Stimulated activated CD8-positive, alpha-beta memory T cell treated with anti-CD3 and anti-CD28 coated beads, Interleukin-7, amount 100 ng/mL, for 24 hours (primary cell): ENCODE data around the gene ZGPAT.
A peak's percentile ranks its signal among the peaks of the same experiment; 100 is the strongest.
"Not testable (repeated sequence)": the region's sequence is repeated elsewhere in the genome, so short reads cannot be mapped to it uniquely, and the experiment has no call there.

Source experiments
- DNase-seq: peaks from one replicate; pipeline ENCODE4 v3.0.0-alpha.2; 2020; ENCODE audit warnings: low read depth

ZGPAT gene

GRCh38 chr20:63707558-63708300, at the start of gene ZGPAT, which contains the start of gene ARFRP1:
Gene ZGPAT (plus strand): TSS chr20:63708039. CDS start chr20:63708581, 542 bp downstream.
Gene ARFRP1 (minus strand): TSS chr20:63707976. CDS start chr20:63707091, 885 bp downstream.
- peak; percentile 70 for DNase-seq

DNA sequence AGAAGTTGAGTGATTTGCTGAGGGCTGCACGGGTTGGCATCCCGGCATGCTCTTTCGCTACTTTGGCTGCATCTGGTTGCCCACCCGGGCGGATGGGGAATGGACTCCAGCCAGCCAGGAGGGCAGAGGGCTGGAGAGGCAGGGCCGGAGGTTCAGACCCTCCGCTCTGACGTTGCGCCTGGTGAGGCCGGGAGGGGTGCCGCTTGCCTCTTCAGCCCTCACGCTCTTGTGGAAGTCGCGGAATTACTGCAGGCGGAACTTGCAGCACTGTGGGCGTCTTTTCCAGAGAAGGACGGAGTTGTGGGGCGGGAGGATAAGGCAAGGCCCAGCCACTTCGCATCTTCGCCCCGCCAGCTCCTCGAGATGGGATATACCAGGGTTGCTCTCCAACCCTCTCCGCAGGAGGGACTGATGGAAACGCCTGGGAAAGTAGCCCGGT, 49.1 kb upstream of the ZGPAT start:
- DNase-seq: no peak

DNA sequence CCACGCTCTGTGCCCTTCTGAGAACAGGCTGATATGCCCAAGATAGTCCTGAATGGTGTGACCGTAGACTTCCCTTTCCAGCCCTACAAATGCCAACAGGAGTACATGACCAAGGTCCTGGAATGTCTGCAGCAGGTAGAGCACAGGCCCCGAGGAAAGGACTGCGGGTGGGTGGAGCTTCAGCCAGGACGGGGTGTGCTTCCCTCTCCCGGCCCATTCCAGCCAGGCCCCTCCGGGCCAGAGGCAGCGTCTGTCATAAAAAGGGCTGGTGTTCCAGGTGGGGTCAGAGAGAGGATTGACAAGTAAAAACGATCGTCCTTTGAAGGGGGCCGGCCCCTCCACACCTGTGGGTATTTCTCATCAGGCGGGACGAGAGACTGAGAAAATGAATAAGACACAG, 48.5 kb upstream of the ZGPAT start:
- no peak for DNase-seq

- not testable (repeated sequence) for DNase-seq
Observed at GRCh38 chr20:63660174-63660573, 47.7 kb upstream of the ZGPAT start.

DNA sequence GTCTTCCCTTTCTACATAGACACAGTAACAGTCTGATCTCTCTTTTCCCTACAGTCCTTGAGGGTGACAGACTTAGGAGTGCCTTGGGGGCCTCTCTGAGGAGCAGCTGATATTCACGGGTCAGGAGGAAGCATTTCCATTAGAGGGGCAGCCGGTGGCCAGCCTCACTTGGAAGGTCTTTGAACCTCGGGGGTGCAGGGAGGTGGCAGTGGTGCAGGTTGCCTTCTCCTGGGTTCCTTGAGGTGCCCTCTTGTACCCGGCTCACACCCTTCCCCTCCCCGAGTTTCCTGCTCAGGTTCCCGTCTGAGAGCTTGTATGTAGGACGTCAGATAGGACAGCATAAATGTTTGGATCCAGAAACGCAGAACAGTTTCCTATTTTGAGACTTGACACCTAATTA, 47.2 kb upstream of the ZGPAT start:
- no peak for DNase-seq

DNA sequence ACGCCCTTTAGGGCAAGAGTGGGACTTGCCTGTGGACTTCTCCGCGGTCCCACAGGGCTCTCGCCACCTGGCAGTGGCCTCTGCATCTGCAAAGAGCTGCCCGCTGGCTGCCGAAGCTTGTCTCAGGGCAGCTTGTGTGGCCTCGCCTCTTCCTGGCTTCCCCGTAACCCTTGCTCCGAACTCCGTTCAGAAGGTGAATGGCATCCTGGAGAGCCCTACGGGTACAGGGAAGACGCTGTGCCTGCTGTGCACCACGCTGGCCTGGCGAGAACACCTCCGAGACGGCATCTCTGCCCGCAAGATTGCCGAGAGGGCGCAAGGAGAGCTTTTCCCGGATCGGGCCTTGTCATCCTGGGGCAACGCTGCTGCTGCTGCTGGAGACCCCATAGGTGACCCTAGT, 46.7 kb upstream of the ZGPAT start:
- DNase-seq: no peak

DNA sequence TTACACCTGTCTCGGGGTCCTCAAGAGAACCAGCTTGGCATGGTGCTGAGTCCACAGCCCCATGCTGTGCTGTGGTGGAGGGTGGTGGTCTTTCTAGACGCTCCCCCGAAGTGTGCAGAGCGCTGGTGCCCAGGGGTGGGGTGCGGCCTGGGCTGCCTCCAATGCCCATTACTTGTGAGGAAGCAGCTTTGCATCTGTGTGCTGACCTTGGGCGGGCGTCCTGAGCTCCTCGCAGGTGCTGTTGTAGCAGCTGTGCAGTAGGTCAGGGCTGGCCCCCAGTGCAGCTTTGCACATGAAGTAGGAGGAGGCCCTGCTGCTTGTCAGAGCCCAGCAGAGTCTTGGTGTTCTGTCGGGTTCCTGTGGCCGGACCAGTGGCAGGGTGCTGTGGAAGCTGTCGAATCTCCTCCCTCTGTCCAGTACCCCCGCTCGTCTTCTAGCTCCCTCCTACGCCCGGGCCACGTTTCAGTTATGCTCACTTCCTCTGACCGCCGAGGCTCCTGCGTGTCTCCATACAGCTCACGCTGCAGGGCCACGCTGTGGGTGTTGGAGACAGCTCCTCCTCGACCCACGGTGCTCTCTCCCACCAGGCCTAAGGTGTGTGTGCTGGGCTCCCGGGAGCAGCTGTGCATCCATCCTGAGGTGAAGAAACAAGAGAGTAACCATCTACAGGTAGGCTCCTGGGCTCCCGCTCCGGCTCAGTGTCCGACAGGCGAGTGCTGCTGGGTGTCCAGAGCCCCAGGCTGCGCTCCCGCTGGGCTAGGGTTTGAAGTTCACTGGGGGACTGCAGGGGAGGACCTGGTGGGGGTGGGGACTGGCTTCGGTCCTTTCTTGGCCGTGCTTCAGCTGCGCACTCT, 45.7 kb upstream of the ZGPAT start:
- no peak for DNase-seq

DNA sequence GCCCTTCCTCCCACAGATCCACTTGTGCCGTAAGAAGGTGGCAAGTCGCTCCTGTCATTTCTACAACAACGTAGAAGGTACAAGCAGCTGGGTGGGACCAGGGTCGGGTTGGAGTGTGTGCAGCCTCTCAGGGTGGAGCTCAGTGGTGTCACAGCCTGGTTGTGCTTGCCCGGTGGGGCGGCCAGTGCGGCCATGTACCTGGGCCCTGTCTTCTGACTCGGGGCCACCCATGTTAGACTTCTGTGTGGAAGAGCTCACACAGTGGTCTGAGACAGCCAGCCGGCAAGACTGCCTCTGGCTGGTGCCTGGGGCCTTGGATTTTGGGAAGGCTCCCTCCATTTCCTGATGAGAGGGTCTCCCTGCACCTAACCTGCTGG, 45.0 kb upstream of the ZGPAT start:
- no peak for DNase-seq

GRCh38 chr20:63663332-63664066, 44.3 kb upstream of the ZGPAT start:
- no peak for DNase-seq

DNA sequence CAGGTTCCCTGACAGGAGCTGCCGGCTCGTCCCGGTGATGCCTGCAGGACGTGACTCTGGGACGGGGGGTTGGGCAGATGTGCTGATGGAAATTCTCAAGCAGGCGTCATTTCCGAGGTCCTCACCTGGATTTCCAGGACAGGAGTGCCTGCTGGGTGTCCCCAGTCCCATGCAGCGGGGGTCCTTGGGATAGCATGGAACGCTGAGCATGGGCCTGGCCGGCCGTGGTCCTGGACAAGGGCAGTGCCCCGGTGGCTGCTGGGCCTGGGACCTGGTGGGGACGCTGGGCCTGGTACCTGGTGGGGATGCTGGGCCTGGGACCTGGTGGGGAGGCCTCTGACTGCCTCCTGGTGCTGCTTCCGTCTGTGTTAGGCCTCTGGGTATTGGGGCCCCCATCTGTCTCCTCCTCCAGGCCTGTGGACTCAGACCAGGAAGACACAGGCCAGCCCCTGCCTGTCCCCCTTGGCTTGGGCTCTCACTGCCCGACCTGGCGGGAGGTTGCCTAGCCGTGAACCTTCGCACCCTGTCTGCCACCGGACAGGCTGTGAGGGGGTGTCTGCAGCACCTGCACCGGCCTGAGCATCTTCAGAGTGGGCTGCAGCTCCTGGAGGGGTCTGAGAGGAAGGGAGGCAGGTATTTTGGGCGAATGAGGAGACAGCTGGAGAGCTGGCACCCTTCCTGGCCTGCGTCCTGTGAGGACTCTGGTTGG, 43.5 kb upstream of the ZGPAT start:
- DNase-seq: no peak

DNA sequence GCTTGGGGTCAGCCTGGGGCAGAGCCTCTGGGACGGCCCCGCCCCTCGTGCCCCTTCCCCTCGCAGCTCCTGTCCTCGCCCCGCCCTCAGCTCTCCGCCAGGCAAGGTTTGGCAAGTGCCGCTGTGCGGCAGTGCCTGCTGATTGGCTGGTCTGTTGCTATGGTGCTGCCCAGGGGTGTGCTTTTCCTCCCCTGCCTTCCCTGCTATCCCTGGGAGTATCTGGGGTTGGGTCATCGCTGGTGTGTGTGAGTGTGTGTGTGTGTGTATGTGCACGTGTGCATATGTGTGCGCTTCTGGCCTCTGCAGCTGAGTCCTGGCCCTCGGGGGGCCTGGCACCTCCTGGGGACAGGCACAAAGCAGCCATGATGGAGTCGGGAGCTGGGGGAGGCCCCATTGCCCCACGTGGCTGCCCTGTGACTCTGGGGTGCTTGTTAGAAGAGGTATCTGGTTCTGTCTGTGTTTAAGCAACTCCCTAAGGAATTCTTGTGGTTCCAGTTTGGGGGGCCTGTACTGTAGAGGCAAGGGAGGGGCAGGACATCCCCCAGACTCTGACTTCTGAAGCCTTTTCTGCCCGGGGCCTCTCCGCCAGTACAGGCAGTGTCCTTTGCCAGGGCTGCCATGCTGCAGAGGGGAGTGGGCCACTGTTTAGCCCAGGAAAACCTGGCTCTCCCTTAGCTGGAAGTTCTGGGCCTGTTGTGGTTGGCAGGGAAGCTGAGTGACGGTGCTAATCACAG, 42.8 kb upstream of the ZGPAT start:
- no peak for DNase-seq

- no peak for DNase-seq
Observed at GRCh38 chr20:63665708-63666107, 42.1 kb upstream of the ZGPAT start.

- DNase-seq: no peak
Observed at GRCh38 chr20:63667858-63668257, 40.0 kb upstream of the ZGPAT start.

GRCh38 chr20:63668351-63668750, 39.5 kb upstream of the ZGPAT start:
- no peak for DNase-seq

- not testable (repeated sequence) for DNase-seq
Observed at GRCh38 chr20:63671695-63672094, 36.1 kb upstream of the ZGPAT start.

- no peak for DNase-seq
Observed at GRCh38 chr20:63672666-63673065, 35.2 kb upstream of the ZGPAT start.

- DNase-seq: no peak
Observed at GRCh38 chr20:63673951-63674350, 33.9 kb upstream of the ZGPAT start.

DNA sequence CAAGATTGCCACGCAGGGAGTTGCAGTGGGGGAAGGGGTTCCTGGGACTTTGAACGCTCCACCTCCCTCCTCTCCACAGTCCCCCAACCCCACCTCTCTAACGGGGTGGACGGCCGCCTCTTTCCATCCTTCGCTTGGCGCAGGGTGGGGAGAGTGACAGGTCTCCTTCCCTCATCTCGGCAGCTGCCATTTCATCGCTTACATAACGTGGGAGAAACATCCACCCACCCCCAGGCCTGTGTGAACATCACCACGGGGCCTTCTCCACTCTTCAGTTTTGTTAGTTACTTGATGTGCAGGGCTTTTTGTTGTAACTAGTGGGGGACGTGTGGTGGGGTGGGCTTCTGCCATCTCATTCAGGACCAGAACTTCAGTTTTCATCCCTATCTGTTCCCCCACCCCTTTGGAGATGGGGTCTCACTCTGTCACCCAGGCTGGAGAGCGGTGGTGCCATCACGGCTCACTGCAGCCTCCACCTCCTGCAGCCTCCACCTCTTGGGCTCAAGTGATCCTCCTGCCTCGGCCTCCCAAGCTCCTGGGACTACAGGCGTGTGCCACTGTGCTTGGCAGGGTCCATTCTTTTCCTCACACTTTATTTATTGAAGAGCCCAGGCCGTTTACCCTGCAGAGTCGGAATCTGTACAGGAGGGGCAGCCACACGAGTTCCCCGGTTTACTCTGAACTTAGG, 32.0 kb upstream of the ZGPAT start:
- DNase-seq: no peak

GRCh38 chr20:63678071-63678470, 29.8 kb upstream of the ZGPAT start:
- no peak for DNase-seq

DNA sequence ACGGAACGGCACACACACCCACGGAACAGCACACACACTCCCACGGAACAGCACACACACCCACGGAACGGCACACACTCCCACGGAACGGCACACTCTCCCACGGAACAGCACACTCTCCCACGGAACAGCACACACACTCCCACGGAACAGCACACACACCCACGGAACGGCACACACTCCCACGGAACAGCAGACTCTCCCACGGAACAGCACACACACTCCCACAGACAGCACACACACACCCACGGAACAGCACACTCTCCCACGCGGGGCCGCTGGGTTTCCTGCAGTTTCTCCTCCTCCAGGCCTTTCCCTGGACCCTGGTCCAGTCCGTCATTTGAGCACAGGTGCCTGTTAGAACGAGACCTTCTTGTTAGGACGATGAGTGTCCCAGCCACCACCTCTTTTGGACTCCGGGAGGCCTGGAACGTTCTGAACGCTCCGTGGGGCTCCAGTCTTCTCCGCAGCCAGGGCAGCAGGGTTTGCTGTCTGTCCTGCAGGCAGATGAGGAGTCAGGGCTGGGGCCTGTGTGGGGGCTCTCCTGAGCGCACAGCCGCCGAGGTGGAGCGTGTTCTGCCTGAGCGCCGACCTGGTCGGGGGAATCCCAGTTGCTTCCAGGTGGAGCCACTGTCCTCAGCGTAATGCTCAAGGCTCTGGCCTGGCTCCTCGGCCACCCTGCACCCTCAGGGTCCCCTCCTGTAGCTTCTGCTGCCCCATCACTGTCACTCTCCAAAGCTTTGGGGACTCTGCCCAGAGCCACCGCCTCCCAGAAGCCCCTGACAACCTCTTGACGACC, 29.0 kb upstream of the ZGPAT start:
- DNase-seq: no peak
